SK-N-SH (cell line): ENCODE results near the gene NEGR1. TPM values are rescaled to one million over a fixed set of nuclear protein-coding genes. Genes with fewer than 3 reads are reported as not detected.

Experiments
- CTCF ChIA-PET: fragments of 300-600, 350-600 bp; formaldehyde crosslinking; extraction: SDS; loops from one replicate; lab custom pipeline; 2021; lab: Yijun Ruan, JAX
- POLR2A ChIA-PET: fragments of 350-600 bp; sonication (Branson Sonifier 250); formaldehyde crosslinking; extraction: SDS; loops from one replicate; lab custom pipeline; 2020; ENCODE audit warnings: antibody characterized with exemption, inconsistent platforms; lab: Yijun Ruan, JAX
- DNase-seq: peaks from one replicate; pipeline ENCODE4 v3.0.0; 2012
- H2AFZ ChIP-seq: fragments of 200-600 bp; sonication (generic); 2 replicates; pipeline ENCODE4 v1.8.1; 2016; ENCODE audit warnings: antibody characterized with exemption, mild to moderate bottlenecking, low read depth
- H3F3A ChIP-seq: fragments of 200-600 bp; sonication (generic); replicated peaks from 2 replicates; pipeline ENCODE3; 2016; ENCODE audit warnings: antibody characterized with exemption, mild to moderate bottlenecking; ENCODE audit not compliant: insufficient read depth
- H3K27ac ChIP-seq, 2 experiments: fragments of 200-500 bp in 1 of 2; fragments of 200-600 bp in 1 of 2; sonication (Bioruptor generic) in 1 of 2; sonication (generic), shearing (Covaris generic) in 1 of 2; 2 replicates each; pipeline versions ENCODE4 v1.5.1 to v1.6.1; 2014 to 2016; ENCODE audit warnings: low read depth in 2 of 2, inconsistent platforms in 1 of 2, low read length in 1 of 2, mild to moderate bottlenecking in 1 of 2, mixed read lengths in 1 of 2
- H3K27me3 ChIP-seq: fragments of 200-600 bp; sonication (generic), shearing (Covaris generic); 2 replicates; pipeline ENCODE4 v1.6.1; 2016; ENCODE audit warnings: mixed run types; ENCODE audit not compliant: insufficient read depth
- H3K36me3 ChIP-seq, 2 experiments: fragments of 200-500 bp in 1 of 2; fragments of 200-600 bp in 1 of 2; sonication (Bioruptor generic) in 1 of 2; sonication (generic) in 1 of 2; replicated peaks in 1 of 2; 2 replicates each; pipeline versions ENCODE3 to v1.5.1; 2014 to 2016; ENCODE audit warnings: low read length in 1 of 2, mild to moderate bottlenecking in 1 of 2; ENCODE audit not compliant: insufficient read depth in 2 of 2, control insufficient read depth in 1 of 2
- H3K4me1 ChIP-seq, 2 experiments: fragments of 200-500 bp in 1 of 2; fragments of 200-600 bp in 1 of 2; sonication (Bioruptor generic) in 1 of 2; sonication (generic), shearing (Covaris generic) in 1 of 2; 2 replicates each; pipeline versions ENCODE4 v1.5.1 to v1.6.1; 2014 to 2016; ENCODE audit warnings: low read depth in 1 of 2, low read length in 1 of 2, mixed run types in 1 of 2; ENCODE audit not compliant: insufficient read depth in 2 of 2, control insufficient read depth in 1 of 2
- H3K4me2 ChIP-seq: fragments of 200-600 bp; sonication (generic), shearing (Covaris generic); 2 replicates; pipeline ENCODE4 v1.6.1; 2017; ENCODE audit warnings: mixed run types
- H3K4me3 ChIP-seq, 2 experiments: fragments of 200-500 bp in 1 of 2; fragments of 200-600 bp in 1 of 2; sonication (Bioruptor generic) in 1 of 2; sonication (generic), shearing (Covaris generic) in 1 of 2; 2 replicates each; pipeline versions ENCODE4 v1.5.1 to v1.8.1; 2014 to 2016; ENCODE audit warnings: low read depth in 2 of 2, inconsistent platforms in 1 of 2, low read length in 1 of 2, mild to moderate bottlenecking in 1 of 2, mixed read lengths in 1 of 2, moderate library complexity in 1 of 2
- H3K79me2 ChIP-seq: fragments of 200-600 bp; sonication (generic); 2 replicates; pipeline ENCODE4 v1.8.1; 2017; ENCODE audit warnings: mild to moderate bottlenecking; ENCODE audit not compliant: insufficient read depth
- H3K9ac ChIP-seq: fragments of 200-600 bp; sonication (generic); 2 replicates; pipeline ENCODE4 v1.6.1; 2017; ENCODE audit warnings: mixed run types
- H3K9me2 ChIP-seq: fragments of 200-600 bp; sonication (generic); 2 replicates; pipeline ENCODE4 v1.6.1; 2017; ENCODE audit warnings: mixed run types
- H3K9me3 ChIP-seq: fragments of 200-600 bp; sonication (generic); 2 replicates; pipeline ENCODE4 v1.6.1; 2017; ENCODE audit warnings: mixed run types, mild to moderate bottlenecking, moderate library complexity
- H4K20me1 ChIP-seq: fragments of 200-600 bp; sonication (generic); 2 replicates; pipeline ENCODE4 v1.6.1; 2017; ENCODE audit warnings: mild to moderate bottlenecking, mixed run types; ENCODE audit not compliant: insufficient read depth
- CHD2 ChIP-seq: fragments of 150-350 bp; IDR thresholded peaks from 2 replicates; pipeline ENCODE4 v1.6.1; 2018; ENCODE audit warnings: low read length; ENCODE audit not compliant: partially characterized antibody
- CTCF ChIP-seq: fragments of 200-600 bp; sonication (generic); IDR thresholded peaks from 2 replicates; pipeline ENCODE4 v1.6.1; 2017; ENCODE audit warnings: antibody characterized with exemption, mild to moderate bottlenecking, moderate library complexity
- EP300 ChIP-seq, 2 experiments: IDR thresholded peaks; 2 replicates each; pipeline versions ENCODE4 v1.4.0 to v1.6.1; 2012; ENCODE audit warnings: borderline replicate concordance in 1 of 2, low read depth in 1 of 2, low read length in 1 of 2
- EZH2phosphoT487 ChIP-seq: fragments of 200-600 bp; sonication (generic); IDR thresholded peaks from 2 replicates; pipeline ENCODE4 v1.6.1; 2017; ENCODE audit warnings: low read depth, mixed run types, mild to moderate bottlenecking, antibody characterized with exemption, moderate library complexity, borderline replicate concordance
- FOSL2 ChIP-seq: IDR thresholded peaks from 2 replicates; pipeline ENCODE4 v1.4.0; 2012; ENCODE audit warnings: low read depth, mild to moderate bottlenecking, moderate library complexity, borderline replicate concordance
- GATA2 ChIP-seq: sonication (generic); formaldehyde crosslinking; IDR thresholded peaks from 2 replicates; pipeline ENCODE4 v1.5.0; 2020; ENCODE audit warnings: mild to moderate bottlenecking, missing genetic modification reagents
- MEF2A ChIP-seq: IDR thresholded peaks from 2 replicates; pipeline ENCODE4 v1.4.0; 2012; ENCODE audit warnings: low read depth, borderline replicate concordance
- POLR2AphosphoS5 ChIP-seq: IDR thresholded peaks from 2 replicates; pipeline ENCODE4 v1.6.1; 2012; ENCODE audit warnings: low read depth, low read length
- RAD21 ChIP-seq: IDR thresholded peaks from 2 replicates; pipeline ENCODE4 v1.6.1; 2012; ENCODE audit warnings: mild to moderate bottlenecking, low read length
- RCOR1 ChIP-seq: fragments of 150-350 bp; IDR thresholded peaks from 2 replicates; pipeline ENCODE4 v1.6.1; 2017; ENCODE audit warnings: antibody characterized with exemption, low read length
- RFX5 ChIP-seq: IDR thresholded peaks from 2 replicates; pipeline ENCODE4 v1.6.1; 2012; ENCODE audit warnings: mild to moderate bottlenecking, improper control_type of control experiment, low read length
- RXRA ChIP-seq: IDR thresholded peaks from 2 replicates; pipeline ENCODE4 v1.4.0; 2012; ENCODE audit warnings: low read depth, mild to moderate bottlenecking, borderline replicate concordance
- SIN3A ChIP-seq: IDR thresholded peaks from 2 replicates; pipeline ENCODE4 v1.6.1; 2012; ENCODE audit warnings: low read depth, mild to moderate bottlenecking, low read length, moderate library complexity, borderline replicate concordance
- TAF1 ChIP-seq: IDR thresholded peaks from 2 replicates; pipeline ENCODE4 v1.6.1; 2012; ENCODE audit warnings: low read depth, mild to moderate bottlenecking, low read length, moderate library complexity, borderline replicate concordance
- TCF12 ChIP-seq: IDR thresholded peaks from 2 replicates; pipeline ENCODE4 v1.4.0; 2012
- YY1 ChIP-seq: IDR thresholded peaks from 2 replicates; pipeline ENCODE4 v1.4.0; 2012; ENCODE audit warnings: low read depth, mild to moderate bottlenecking
- WGBS: methylation state at CpG from one replicate; pipeline ENCODE4 v1.1.6; 2017; ENCODE audit warnings: low lambda C conversion rate; 5-methylcytosine and 5-hydroxymethylcytosine counted together
- polyA plus RNA-seq, 3 experiments: library from polyadenylated mRNA; depleted of rRNA; stranded (reverse); fragments of >200 nt; gene quantifications; 2 replicates each; pipeline ENCODE4 v1.2.3, GENCODE V29; 2012
- TF ChIP-seq, protein P1 (sequence below): IDR thresholded peaks from 2 replicates; pipeline ENCODE4 v1.4.0; 2012; ENCODE audit warnings: low read depth
- TF ChIP-seq, protein P2 (sequence below): IDR thresholded peaks from 2 replicates; pipeline ENCODE4 v1.4.0; 2012; ENCODE audit warnings: low read depth, borderline replicate concordance
- TF ChIP-seq, protein P3 (sequence below): fragments of 150-350 bp; IDR thresholded peaks from 2 replicates; pipeline ENCODE4 v1.6.1; 2016; ENCODE audit warnings: mild to moderate bottlenecking, low read depth, low read length
- TF ChIP-seq, protein P4 (sequence below): IDR thresholded peaks from 2 replicates; pipeline ENCODE4 v1.6.1; 2012; ENCODE audit warnings: mild to moderate bottlenecking, low read depth, low read length, moderate library complexity

The NEGR1 gene
- polyA plus RNA-seq, 1 of the 3 experiments (the other 2 are of a cell fraction), result 0.21 TPM

- no peak for DNase-seq
- ChIA-PET CTCF (no interaction called here), POLR2A (no interaction called here)
- Histone ChIP-seq H3F3A (no peaks in the 10 kb centered on the region), H3K9me3 (no peaks in the 10 kb centered on the region), H3K9me2 (no peaks in the 10 kb centered on the region), H3K27me3 (no peaks in the 10 kb centered on the region), H3K36me3 (no peaks in the 10 kb centered on the region), H3K9ac (no peak overlapping the region), H2AFZ (no peak overlapping the region), H3K79me2 (no peaks in the 10 kb centered on the region), H3K4me2 (no peak overlapping the region), H4K20me1 (no peaks in the 10 kb centered on the region), H3K27ac (no peak overlapping the region), H3K4me1 (no peaks in the 10 kb centered on the region; a peak in 1 of 4 replicates), H3K4me3 (no peak overlapping the region)
- no peak for TF ChIP-seq TAF1
- TF ChIP-seq SIN3A, result no peak
- TF ChIP-seq MEF2A, result no peak
- TF ChIP-seq RCOR1, result no peak
- TF ChIP-seq, protein P1, sequence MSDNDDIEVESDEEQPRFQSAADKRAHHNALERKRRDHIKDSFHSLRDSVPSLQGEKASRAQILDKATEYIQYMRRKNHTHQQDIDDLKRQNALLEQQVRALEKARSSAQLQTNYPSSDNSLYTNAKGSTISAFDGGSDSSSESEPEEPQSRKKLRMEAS, result no peak
- TF ChIP-seq, protein P2, sequence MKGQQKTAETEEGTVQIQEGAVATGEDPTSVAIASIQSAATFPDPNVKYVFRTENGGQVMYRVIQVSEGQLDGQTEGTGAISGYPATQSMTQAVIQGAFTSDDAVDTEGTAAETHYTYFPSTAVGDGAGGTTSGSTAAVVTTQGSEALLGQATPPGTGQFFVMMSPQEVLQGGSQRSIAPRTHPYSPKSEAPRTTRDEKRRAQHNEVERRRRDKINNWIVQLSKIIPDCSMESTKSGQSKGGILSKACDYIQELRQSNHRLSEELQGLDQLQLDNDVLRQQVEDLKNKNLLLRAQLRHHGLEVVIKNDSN, result no peak
- TF ChIP-seq CHD2, result no peak
- TF ChIP-seq TCF12, result no peak
- no peak for TF ChIP-seq YY1
- no peak for TF ChIP-seq CTCF
- TF ChIP-seq RXRA, result no peak
- TF ChIP-seq RFX5, result no peak
- 22% methylated on average over 2 of the region's 2 CpGs for whole genome bisulfite sequencing
Measured at GRCh38 chr1:71653952-71654351, 628.4 kb downstream of the NEGR1 start.

GRCh38 chr1:71651214-71651613 is 631.1 kb downstream of the NEGR1 start:
- CTCF ChIA-PET, result interaction anchor here (0.8 kb wide), 1 partner anchor 17 kb away, joined by 3 read pairs; no protein-coding TSS in a partner anchor
- Histone ChIP-seq H3K27me3 (no peaks in the 10 kb centered on the region), H2AFZ (no peak overlapping the region), H3F3A (no peaks in the 10 kb centered on the region), H3K9me2 (no peaks in the 10 kb centered on the region), H3K27ac (no peak overlapping the region), H3K79me2 (no peaks in the 10 kb centered on the region), H3K9ac (no peak overlapping the region), H3K4me3 (no peak overlapping the region), H3K4me2 (no peak overlapping the region), H4K20me1 (no peaks in the 10 kb centered on the region), H3K9me3 (no peaks in the 10 kb centered on the region), H3K36me3 (no peaks in the 10 kb centered on the region), H3K4me1 (no peaks in the 10 kb centered on the region; a peak in 1 of 4 replicates)
- POLR2A ChIA-PET, result no interaction called here
- WGBS, result 37% methylated on average over 1 of the region's 1 CpG
- DNase-seq, result no peak
- TF ChIP-seq, protein P3, sequence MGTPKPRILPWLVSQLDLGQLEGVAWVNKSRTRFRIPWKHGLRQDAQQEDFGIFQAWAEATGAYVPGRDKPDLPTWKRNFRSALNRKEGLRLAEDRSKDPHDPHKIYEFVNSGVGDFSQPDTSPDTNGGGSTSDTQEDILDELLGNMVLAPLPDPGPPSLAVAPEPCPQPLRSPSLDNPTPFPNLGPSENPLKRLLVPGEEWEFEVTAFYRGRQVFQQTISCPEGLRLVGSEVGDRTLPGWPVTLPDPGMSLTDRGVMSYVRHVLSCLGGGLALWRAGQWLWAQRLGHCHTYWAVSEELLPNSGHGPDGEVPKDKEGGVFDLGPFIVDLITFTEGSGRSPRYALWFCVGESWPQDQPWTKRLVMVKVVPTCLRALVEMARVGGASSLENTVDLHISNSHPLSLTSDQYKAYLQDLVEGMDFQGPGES, result no peak
- no peak for TF ChIP-seq EP300 (IDR thresholded peaks at IDR 0.05; ENCODE audit: borderline replicate concordance in 1 of 2, low read depth in 1 of 2, low read length in 1 of 2)
- TF ChIP-seq FOSL2, result no peak
- no peak for TF ChIP-seq RCOR1
- TF ChIP-seq YY1, result no peak
- TF ChIP-seq POLR2AphosphoS5, result no peak
- no peak for TF ChIP-seq EZH2phosphoT487
- TF ChIP-seq, protein P1, result no peak
- TF ChIP-seq RAD21, result no peak
- TF ChIP-seq TCF12, result no peak
- no peak for TF ChIP-seq SIN3A
- TF ChIP-seq, protein P4, sequence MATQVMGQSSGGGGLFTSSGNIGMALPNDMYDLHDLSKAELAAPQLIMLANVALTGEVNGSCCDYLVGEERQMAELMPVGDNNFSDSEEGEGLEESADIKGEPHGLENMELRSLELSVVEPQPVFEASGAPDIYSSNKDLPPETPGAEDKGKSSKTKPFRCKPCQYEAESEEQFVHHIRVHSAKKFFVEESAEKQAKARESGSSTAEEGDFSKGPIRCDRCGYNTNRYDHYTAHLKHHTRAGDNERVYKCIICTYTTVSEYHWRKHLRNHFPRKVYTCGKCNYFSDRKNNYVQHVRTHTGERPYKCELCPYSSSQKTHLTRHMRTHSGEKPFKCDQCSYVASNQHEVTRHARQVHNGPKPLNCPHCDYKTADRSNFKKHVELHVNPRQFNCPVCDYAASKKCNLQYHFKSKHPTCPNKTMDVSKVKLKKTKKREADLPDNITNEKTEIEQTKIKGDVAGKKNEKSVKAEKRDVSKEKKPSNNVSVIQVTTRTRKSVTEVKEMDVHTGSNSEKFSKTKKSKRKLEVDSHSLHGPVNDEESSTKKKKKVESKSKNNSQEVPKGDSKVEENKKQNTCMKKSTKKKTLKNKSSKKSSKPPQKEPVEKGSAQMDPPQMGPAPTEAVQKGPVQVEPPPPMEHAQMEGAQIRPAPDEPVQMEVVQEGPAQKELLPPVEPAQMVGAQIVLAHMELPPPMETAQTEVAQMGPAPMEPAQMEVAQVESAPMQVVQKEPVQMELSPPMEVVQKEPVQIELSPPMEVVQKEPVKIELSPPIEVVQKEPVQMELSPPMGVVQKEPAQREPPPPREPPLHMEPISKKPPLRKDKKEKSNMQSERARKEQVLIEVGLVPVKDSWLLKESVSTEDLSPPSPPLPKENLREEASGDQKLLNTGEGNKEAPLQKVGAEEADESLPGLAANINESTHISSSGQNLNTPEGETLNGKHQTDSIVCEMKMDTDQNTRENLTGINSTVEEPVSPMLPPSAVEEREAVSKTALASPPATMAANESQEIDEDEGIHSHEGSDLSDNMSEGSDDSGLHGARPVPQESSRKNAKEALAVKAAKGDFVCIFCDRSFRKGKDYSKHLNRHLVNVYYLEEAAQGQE, result no peak
- no peak for TF ChIP-seq GATA2 (CRISPR knock-in tag)
